ENCODE results near the gene KCNA2. TPM values are rescaled to one million over a fixed set of nuclear protein-coding genes. Genes with fewer than 3 reads are reported as not detected.

KCNA2 gene
- polyA plus RNA-seq, 4 donors, result 0.40 to 0.49 (median 0.46) TPM

DNA sequence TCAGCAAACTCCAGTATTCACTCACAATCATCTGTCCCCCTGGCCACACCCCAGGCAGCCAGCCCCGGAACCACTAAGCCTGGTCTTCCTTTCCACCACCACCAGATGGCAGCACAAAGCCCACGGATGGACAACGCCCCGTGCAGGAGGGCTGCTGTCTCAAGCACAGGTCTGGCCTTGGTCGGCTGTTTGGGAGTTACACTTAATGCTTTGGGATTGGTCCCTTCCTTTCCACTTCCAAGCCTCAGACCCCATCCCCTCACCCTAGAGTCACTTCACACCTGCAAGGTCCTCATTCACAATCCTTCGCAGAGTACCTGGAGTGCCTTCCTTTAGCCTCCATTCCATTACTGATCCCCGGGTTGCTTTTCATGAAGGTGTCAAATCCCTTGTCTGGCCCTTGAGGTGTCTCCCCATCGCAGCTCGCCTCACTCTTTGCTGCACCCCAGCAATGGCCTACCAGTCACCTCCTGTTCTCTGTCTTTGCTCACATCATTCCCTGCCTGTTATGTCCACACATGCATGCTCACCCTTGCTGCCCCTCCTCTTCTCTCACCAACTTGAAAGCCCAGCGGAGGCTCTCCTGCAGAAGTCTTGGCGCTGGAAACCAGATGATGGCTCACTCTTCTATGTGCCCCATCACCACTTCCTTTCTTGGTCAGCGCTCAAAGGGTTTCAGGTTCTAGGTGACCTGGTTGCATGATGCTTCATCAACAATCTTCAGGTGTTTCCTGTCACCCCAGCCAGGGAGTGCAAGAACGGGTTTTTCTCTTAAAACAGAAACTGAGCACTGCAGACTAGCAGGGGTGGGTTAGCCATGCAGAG lies 24.9 kb upstream of the KCNA2 start:
- no peak for DNase-seq (ENCODE audit: low read depth in 4 of 4, low spot score in 3 of 4)

DNA sequence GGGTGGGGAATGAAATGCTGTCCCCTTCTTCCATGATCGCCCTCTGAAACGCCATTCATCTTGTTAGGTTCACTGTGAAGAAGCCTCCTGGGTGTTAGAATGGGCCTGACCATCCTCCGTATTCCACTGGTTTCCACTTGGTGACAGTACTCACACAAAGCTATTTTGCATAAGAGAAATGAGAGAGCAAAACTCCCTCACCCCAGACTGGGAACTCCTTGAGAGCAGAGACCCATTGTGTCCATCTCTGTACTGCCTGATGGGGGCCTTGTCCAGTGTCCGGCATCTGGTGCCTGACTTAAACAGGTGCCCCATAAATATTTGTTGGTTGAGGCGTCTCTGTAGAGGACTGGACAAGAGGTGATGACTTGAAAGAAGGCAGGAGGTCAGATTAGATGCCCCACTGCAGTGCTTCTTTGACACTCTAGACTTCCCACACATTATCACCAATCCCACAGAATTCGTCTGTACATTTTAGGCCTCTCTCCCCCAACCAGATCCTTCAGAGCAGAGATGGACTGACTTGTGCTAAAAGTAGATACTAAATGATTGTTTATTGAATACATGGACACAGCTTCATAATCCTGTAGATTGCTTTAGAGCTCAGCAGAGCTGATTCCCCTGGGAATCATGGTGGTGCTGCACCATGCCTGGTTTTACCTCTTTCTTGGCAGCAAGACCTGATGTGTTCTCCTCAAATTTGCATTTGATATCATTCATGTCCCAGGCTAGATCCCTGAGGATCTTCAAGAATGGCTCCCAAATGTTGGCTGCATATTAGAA lies 22.4 kb upstream of the KCNA2 start:
- no peak for DNase-seq (ENCODE audit: low read depth in 4 of 4, low spot score in 3 of 4)

DNA sequence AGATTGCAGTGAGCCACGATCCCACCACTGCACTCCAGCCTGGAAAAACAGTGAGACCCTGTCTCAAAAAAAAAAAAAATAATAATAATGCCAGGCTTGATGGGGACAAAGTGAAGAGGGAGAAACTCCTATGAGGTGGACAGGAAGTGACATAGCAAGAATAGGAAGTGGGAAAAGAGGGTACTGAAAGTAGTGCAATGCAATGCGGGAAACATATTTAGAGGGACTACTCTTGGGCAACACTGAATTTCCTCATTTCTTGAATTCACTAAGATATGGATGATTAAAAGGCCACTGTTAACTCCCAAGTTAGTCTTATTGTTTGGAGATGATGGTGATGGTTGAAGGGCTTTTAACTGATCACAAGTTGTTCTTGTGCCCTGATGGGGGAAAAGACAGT lies 21.6 kb upstream of the KCNA2 start:
- no peak for DNase-seq (ENCODE audit: low read depth in 4 of 4, low spot score in 3 of 4)

DNA sequence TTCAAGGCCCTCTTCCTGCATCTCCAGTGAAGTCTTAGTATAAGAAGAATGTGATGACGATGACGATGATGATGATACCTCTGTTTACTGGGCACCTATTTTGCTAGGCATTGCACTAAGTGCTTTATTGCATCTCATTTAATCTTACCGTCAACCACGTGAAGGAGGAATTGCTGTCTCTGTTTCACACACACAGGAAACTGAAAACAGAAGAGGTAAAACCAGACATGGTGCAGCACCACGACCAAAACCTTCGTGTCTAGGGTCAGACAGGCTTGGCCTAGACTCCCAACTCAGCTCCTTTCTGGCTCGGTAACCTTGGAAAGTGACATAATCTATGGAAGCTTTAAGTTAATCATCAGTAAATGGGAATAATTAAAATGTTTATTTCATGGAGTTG lies 20.7 kb upstream of the KCNA2 start:
- no peak for DNase-seq (ENCODE audit: low read depth in 4 of 4, low spot score in 3 of 4)

DNA sequence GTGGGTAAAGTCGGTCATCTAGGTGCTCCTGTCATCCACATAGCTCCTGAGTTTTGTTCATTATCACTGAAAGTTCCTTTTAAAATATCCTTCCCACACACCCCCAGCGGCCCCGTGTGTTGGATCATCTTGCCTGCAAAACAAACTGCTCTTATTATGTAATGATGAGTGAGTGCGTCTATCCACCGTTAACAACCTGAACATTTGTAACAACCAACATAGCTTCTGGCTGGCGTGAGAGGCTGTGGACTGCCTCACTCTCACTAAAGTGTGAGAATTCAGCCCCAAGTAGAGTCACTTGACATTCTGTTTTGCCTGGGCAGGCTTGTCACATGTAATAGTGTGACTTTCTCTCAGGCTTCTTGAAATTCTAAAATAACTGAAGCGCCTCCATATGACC lies 14.5 kb upstream of the KCNA2 start:
- DNase-seq (ENCODE audit: low read depth in 4 of 4, low spot score in 3 of 4), result no peak

DNA sequence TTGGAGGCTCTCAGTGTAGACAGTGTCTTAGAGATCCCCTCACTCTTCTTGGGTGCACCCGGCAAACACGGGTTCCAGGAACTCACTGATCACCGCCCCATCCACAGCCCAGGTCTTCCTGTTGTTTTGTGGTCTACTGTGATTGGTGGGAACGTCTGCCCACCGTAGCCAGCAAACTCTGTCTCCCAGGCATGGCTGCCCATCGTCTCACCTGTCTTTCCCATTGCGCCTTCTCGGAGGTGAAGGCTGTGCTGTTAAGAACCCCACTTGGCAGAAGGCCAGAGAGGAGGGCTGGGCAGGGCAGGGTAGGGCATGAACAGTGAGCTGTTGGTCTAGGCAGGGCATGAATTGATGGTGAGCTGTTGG lies 14.1 kb upstream of the KCNA2 start:
- no peak for DNase-seq (ENCODE audit: low read depth in 4 of 4, low spot score in 3 of 4)

DNA sequence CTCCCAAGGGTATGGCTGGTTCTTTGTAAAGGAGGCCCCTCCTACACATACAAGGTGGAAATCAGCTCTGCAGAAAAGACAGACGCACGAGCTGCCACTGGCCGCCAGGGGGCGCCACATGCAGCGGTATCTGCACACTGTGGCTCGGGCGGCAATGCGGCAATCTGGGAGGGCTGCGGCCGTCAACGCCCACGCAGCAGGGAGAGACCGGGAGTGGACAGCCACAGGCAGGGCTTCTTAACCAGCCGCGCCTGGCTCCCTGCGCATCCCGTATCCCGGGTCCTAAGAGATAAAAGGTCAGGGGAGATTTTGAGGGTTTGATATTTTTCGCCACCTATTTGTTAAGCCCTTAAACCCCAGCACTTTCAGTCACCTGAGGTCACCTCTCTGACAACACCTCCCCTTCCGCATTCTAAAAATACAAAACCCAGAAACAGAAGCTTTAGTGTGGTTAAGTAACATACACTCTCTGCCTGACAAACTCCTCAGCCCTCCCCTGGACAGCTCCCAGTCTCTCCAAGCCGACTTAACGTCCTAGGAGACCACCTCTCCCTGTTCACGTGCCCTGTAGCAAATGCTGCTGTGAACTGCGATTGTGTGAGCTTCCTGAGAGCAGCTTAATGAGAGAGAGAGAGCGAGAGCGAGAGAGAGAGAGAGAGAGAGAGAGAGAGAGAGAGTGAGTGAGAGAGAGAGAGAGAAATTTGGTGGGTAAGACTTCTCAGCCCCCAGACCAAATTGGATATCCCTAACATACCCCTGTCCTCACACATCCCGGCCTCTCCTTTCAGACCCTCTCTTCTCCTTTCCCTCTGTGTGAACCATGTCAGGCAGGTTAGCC lies 13.5 kb upstream of the KCNA2 start:
- peak in 3 of 4 donors; percentile 46 to 55 (median 52) for DNase-seq (ENCODE audit: low read depth in 4 of 4, low spot score in 3 of 4)

DNA sequence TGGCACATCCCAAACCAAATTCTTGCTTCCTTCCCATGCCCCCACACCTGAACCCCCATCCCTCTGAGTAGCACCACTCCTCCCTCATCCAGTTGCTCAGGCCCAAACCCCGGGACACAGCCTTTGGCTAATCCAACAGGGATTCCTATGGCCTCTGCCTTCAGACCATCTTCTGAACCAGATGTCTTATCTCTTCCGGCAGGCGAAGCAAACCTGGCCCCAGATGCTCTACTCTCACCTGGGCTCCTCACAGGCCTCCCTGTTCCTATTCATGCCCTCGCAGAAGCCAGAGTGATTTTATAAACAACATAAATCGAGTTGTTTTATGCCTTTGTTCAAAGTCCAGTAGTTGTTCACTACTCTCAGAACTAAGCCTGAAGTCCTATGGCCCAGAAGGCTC lies 12.5 kb upstream of the KCNA2 start:
- DNase-seq (ENCODE audit: low read depth in 4 of 4, low spot score in 3 of 4), result no peak

DNA sequence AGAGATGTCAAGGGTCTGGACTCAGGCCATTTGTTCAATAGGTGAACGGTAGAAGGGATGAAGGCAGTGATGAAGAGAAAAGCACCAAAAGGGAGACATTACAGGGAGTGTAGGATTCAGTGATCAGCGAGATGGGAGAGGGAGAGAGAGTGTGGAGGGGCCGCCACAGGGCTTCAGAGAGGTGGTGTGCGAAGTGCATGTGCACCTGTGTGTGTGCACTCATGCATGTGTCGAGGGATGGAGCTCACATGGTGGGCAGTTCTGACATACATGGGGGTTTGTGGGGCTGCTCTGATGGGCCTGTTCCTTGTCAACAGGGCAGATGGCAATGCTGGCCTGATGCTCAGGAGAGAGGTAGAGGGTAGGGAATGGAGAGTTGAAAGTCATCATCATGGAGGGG lies 11.4 kb upstream of the KCNA2 start:
- DNase-seq (ENCODE audit: low read depth in 4 of 4, low spot score in 3 of 4), result no peak

DNA sequence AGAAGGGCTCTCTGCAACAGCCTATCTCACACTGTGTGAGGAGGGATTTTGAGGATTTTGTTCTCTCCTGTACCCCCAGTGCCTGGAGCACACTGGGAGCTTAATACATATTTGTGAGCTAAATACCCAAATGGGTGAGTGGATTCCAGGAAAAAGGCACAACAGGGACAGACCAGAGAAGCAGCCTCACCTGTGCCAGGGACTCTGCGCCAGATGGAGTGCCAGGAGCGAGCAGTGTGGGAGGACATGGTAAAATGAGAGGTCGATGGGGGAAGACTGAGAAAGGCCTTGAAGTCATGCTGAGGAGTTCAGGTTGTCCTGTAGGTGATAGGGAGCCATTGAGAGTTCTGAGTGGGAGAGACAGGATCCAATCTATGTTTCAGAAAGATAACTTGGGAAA lies 11.0 kb upstream of the KCNA2 start:
- DNase-seq (ENCODE audit: low read depth in 4 of 4, low spot score in 3 of 4), result no peak

DNA sequence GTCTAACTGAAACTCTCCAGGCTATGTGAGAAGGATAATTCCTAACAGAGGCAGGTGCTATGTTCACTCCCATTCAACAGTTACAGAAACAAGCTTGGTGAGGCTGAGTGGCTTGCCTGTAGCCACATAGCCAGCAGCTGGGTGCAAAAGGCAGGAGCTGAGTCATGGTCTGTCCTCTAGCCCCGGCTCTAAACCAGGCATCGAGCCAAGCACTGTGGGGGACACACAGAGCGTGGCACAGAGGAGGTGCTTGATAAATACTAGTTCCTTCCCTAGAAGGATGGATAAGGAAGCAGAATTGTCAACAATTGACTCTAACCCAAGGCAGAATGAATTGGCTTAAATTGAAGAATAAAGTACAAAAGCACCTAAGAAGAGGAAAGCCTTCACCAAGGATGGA lies 10.4 kb upstream of the KCNA2 start:
- no peak for DNase-seq (ENCODE audit: low read depth in 4 of 4, low spot score in 3 of 4)

DNA sequence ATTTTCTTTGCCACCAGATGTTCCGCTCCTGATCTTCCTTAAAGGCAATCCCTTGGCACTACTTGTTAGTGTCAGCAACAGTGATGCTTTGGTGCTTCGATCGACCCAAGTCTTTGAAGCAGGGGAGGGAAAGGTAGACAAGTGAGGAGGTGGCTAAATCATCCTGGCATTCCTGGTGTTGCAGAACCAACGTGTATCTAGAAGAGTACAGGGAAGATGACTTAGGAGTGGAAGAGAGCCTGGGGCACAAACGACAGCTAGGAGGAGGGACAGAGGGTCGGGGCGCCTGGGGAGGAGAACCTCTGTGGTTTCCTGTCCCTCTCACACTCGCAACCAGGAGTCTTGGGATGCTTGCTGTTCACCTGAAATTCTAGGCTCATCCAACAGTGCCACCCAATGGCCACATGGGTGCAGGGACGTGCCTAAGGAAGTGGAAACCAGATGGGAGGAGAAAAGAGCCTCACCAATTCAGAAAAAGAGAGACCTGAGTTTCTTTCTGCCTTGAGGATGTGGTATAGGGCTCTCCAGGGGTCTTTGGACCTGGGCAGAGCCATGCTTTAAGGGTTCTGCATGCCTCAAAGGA lies 9.5 kb upstream of the KCNA2 start:
- DNase-seq (ENCODE audit: low read depth in 4 of 4, low spot score in 3 of 4), result peak in 2 of 4 donors; percentile 39 to 44

DNA sequence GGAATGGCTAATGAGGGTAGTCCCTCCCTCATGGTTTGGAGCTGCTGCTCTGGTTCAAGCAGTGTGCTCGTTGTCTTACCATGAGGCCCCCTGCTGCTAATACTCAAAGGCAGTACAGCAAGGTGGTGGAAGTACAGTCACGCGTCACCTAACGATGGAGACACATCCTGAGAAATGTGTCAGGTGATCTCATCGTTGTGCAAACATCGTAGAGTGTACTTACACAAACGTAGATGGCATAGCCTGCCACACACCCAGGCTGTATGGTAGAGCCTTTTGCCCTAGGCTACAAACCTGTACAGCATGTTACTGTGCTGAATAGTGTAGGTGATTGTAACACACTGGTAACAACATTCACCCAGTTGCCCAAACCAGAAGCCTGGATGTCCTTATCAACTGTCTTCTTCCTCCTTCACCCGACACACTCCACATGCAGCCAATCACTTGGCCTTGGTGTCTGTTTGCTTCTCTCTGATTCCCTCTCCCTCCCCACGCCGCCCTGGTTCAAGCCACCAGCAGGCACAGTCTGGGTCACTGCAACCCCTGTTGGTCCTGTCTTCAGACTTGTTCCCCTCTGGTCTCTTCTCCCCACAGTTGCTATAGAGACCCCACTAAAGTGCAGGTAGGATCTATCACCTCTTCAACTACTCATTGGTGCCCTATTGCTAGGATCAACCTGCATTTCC lies 6.0 kb upstream of the KCNA2 start:
- no peak for DNase-seq (ENCODE audit: low read depth in 4 of 4, low spot score in 3 of 4)

DNA sequence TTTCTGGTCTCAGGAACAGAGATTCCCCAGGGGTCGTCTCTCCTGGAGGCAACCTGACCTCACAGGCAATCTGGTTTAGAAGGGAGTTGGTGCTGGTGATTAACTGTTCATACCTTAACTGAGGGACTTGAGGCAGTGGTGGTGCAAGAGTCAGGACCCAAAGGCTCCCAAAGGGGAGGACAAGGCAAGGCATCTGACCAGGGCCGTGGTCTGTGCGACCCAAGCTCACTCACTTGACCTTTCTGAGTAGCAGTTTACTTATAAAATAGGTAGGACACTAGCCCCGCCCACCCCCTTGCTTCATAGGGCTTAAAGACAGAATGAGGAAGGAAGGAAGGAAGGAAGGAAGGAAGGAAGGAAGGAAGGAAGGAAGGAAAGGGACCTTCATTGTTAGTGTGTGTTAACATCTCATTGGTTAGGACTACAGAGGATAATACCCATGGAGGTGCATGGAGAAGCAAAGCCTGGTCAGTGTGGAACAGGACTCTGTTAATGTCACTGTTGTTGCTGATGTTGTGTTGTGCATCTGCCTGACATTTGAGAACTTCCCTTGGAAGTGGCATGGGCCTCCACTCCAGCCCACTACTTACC lies 4.6 kb upstream of the KCNA2 start:
- DNase-seq (ENCODE audit: low read depth in 4 of 4, low spot score in 3 of 4), result no peak

DNA sequence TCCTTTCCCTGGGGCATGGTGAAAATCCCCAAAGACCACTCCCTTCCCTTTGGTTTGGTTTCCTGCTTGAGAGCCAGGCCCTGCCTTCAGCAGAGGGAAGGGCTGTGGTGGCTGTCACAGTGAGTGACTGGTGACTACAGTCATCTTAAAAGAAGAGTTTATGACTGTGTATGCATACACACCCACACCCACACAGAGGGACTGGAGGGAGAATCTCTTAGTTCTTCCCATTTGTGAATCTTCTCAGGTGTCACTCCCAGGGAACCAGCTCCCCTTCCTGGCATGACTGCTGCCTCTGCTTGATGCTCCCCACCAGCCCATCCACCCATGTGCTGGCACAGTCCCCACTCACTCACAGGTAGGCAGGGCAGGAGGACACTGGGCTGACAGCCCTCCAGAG lies 3.9 kb upstream of the KCNA2 start:
- DNase-seq (ENCODE audit: low read depth in 4 of 4, low spot score in 3 of 4), result no peak

DNA sequence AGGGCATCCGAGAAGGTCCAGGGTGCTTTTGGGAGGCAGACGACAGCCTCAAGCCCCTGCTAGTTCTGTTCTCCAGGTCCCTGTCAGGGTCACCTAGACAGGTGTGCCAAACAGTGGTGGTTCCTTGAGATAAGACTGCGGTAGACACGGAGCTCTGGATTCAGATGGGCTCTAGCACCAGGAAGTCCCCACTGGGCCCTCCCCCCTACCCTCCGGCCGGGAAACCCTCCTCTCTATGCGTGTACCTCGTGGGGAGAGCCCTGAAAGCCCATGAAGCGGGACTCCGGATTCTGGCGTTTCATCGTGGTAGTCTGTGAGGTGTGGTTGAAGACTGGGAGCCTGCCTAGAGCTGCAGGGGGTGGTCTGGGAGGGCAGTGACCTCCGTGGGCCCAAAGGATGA lies 2.1 kb upstream of the KCNA2 start:
- no peak for DNase-seq (ENCODE audit: low read depth in 4 of 4, low spot score in 3 of 4)

DNA sequence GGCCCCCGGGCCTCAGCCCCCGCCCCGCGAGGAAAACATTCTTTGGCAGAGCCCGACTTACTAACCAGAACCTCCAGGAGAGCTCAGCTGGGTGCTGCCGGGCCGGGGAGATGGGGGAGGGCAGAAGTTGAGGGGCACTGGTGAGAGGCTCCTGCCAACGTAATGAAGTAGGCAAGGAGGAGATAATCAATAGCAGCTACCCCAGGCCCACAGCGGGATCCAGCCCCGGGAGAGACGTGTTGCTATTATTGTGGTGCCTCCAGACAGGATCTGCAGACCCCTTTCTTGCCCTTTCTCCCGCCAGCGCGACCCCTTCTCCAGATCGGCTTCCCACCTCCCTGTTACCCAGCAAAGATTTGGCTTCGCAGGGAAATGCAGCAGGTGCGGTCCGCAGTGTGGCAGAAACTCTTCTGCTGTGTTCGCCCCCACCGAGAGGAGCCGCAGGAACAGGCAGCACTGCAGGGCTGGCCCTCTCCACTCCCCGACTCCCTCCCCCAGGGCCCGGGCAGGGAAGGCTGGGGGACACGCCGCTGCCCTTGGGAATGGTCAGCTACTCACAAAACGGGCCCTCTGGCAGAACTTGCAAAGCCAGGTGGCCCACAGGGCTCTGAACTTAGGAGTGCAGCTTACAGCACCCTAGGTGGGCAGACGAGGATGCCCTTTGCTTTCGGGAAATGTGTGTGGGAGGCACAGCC lies 1.5 kb upstream of the KCNA2 start:
- no peak for DNase-seq (ENCODE audit: low read depth in 4 of 4, low spot score in 3 of 4)

DNA sequence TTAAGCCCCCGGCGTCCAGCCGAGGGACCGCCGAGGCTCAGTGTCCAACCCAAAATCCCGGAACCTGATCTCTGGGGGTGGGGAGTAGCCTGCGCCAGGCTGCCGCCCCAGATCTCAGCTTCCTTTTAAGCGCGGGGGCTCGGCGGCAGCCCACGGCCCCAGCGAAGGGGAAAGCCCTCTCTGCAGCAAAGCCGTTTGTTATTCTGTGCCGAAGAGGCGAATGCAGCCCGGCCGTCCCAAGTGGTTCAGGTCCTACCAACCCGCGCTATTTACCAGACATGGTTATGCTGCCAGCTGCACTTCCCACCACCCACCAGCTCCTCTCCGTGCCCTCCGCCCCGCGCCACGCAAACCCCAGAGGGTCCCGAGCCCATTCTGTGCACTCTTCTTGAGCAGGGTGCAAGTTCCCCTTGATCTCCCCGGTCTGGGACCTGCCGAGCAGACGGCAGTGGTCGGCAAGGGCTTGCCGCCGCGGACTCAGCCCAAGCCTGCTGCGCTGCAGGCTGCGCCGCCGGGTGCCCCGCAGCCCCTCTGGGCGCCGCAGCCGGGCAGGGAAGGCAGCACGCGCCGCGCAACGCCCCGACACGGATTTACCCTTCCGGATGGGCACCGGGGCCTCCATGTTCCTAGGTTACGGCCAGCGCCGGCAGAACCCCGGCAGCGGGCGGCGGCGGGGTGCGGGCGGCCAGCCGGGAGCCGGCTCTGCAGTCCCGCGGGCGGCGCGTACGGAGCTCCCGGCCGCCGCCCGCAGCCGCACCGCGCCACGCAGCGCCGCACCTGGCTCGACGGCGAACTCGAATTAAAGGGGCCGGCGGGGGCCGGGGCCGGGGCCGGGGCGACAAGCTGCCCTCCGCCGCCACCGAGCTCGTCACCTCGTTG lies 738 bp upstream of the KCNA2 start:
- DNase-seq (ENCODE audit: low read depth in 4 of 4, low spot score in 3 of 4), result no peak
